K562 (cell line): ENCODE measurements around the gene EPB41L4A.

Experiments
- HMG20B ChIP-seq: fragments of 250-450 bp; sonication (Bioruptor Pico); IDR thresholded peaks from 2 replicates; pipeline ENCODE4 v1.5.0; 2021; ENCODE audit warnings: mild to moderate bottlenecking
- TF ChIP-seq, protein P1 (sequence below): sonication (generic); formaldehyde crosslinking; IDR thresholded peaks from 2 replicates; pipeline ENCODE4 v1.8.0; 2022; ENCODE audit warnings: mild to moderate bottlenecking, missing genetic modification reagents
- TF ChIP-seq, protein P2 (sequence below), 3 experiments: IDR thresholded peaks in 2 of 3; conservative IDR thresholded peaks in 1 of 3; 2 replicates each; pipeline ENCODE4 v1.5.1; 2011 to 2012; ENCODE audit warnings: low read length in 3 of 3, mild to moderate bottlenecking in 3 of 3, control low read depth in 2 of 3, improper control_type of control experiment in 1 of 3, inconsistent platforms in 1 of 3, low read depth in 1 of 3, mixed read lengths in 1 of 3, moderate library complexity in 1 of 3; ENCODE audit not compliant: insufficient read depth in 2 of 3
- TF ChIP-seq, protein P3 (sequence below): fragments of 450-650 bp; IDR thresholded peaks from 2 replicates; pipeline ENCODE4 v1.6.1; 2016; ENCODE audit warnings: low read depth, mild to moderate bottlenecking, moderate library complexity

DNA sequence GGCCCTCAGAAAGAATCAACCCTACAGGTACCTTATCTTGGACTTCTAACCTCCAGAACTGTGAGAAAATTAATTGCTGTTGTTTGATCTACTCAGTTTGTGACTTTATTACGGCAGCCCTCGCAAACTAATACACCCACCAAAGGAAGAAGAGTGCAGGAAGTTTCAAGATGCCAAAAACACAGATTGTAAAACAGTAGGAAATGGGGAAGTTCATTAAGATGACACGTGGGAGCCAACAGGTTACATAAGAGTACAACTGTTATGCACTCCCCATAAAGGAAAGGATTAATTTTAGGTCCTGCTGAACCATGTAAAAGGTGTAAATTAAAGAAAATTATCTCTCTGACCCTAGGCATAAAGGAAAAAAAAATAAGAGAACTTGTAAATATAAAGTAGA is 294.3 kb downstream of the EPB41L4A start:
- TF ChIP-seq, protein P1, sequence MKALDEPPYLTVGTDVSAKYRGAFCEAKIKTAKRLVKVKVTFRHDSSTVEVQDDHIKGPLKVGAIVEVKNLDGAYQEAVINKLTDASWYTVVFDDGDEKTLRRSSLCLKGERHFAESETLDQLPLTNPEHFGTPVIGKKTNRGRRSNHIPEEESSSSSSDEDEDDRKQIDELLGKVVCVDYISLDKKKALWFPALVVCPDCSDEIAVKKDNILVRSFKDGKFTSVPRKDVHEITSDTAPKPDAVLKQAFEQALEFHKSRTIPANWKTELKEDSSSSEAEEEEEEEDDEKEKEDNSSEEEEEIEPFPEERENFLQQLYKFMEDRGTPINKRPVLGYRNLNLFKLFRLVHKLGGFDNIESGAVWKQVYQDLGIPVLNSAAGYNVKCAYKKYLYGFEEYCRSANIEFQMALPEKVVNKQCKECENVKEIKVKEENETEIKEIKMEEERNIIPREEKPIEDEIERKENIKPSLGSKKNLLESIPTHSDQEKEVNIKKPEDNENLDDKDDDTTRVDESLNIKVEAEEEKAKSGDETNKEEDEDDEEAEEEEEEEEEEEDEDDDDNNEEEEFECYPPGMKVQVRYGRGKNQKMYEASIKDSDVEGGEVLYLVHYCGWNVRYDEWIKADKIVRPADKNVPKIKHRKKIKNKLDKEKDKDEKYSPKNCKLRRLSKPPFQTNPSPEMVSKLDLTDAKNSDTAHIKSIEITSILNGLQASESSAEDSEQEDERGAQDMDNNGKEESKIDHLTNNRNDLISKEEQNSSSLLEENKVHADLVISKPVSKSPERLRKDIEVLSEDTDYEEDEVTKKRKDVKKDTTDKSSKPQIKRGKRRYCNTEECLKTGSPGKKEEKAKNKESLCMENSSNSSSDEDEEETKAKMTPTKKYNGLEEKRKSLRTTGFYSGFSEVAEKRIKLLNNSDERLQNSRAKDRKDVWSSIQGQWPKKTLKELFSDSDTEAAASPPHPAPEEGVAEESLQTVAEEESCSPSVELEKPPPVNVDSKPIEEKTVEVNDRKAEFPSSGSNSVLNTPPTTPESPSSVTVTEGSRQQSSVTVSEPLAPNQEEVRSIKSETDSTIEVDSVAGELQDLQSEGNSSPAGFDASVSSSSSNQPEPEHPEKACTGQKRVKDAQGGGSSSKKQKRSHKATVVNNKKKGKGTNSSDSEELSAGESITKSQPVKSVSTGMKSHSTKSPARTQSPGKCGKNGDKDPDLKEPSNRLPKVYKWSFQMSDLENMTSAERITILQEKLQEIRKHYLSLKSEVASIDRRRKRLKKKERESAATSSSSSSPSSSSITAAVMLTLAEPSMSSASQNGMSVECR (CRISPR knock-in tag) = no peak
- TF ChIP-seq, protein P2, sequence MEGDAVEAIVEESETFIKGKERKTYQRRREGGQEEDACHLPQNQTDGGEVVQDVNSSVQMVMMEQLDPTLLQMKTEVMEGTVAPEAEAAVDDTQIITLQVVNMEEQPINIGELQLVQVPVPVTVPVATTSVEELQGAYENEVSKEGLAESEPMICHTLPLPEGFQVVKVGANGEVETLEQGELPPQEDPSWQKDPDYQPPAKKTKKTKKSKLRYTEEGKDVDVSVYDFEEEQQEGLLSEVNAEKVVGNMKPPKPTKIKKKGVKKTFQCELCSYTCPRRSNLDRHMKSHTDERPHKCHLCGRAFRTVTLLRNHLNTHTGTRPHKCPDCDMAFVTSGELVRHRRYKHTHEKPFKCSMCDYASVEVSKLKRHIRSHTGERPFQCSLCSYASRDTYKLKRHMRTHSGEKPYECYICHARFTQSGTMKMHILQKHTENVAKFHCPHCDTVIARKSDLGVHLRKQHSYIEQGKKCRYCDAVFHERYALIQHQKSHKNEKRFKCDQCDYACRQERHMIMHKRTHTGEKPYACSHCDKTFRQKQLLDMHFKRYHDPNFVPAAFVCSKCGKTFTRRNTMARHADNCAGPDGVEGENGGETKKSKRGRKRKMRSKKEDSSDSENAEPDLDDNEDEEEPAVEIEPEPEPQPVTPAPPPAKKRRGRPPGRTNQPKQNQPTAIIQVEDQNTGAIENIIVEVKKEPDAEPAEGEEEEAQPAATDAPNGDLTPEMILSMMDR (IDR thresholded peaks at IDR 0.05 in 2 of 3, conservative IDR thresholded peaks at IDR 0.05 in 1 of 3; ENCODE audit: insufficient read depth in 2 of 3, low read depth in 1 of 3, low read length in 3 of 3) = no peak
- TF ChIP-seq HMG20B (CRISPR knock-in tag) = no peak
- TF ChIP-seq, protein P3, sequence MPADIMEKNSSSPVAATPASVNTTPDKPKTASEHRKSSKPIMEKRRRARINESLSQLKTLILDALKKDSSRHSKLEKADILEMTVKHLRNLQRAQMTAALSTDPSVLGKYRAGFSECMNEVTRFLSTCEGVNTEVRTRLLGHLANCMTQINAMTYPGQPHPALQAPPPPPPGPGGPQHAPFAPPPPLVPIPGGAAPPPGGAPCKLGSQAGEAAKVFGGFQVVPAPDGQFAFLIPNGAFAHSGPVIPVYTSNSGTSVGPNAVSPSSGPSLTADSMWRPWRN = no peak
